GM23248 (cell line): ENCODE data around the gene RPS15.

Source experiments
- EZH2 ChIP-seq: fragments of 200-600 bp; sonication (generic); IDR thresholded peaks from 2 replicates; pipeline ENCODE4 v1.6.1; 2018; ENCODE audit warnings: antibody characterized with exemption, mild to moderate bottlenecking; ENCODE audit not compliant: insufficient read depth, poor library complexity, severe bottlenecking
- EZH2phosphoT487 ChIP-seq: fragments of 200-600 bp; sonication (generic); IDR thresholded peaks from 2 replicates; pipeline ENCODE4 v1.6.1; 2018; ENCODE audit warnings: antibody characterized with exemption, moderate library complexity, mild to moderate bottlenecking, low read depth; ENCODE audit not compliant: insufficient read depth

DNA sequence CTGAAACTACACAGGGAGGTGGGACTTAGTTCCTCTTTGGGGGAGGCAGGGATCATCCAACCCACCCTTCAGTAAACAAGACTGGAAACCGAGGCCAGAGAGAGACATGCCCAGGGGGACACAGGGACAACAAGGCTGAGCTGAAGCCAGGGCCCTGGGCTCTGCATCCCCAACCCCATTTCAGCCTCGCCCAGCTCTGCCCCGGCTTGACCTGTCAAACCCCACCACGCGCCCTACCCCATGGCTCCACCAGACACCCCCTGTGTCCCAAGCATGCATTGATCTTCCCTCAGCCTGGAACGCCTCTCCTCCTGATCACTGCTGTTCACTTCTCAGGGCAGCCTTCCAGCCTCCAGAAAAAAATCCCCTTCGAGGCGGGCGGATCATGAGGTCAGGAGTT is 9.7 kb downstream of the RPS15 start:
- TF ChIP-seq EZH2phosphoT487 = no peak
- TF ChIP-seq EZH2 = no peak
